NK-92 treated with Interleukin-12 subunit alpha and Interleukin-12 subunit beta, amount 100 ng/mL, for 24 hours (cell line): Measurements from ENCODE around the gene ACAD11.
A peak's percentile ranks its signal among the peaks of the same experiment; 100 is the strongest.
"Not testable (repeated sequence)": the region's sequence is repeated elsewhere in the genome, so short reads cannot be mapped to it uniquely, and the experiment has no call there.

Source experiments
- DNase-seq: peaks from one replicate; lab custom pipeline; 2025; lab: John Stamatoyannopoulos, UW

ACAD11 gene

GRCh38 chr3:132645058-132645457 is 14.6 kb downstream of the ACAD11 start:
- DNase-seq = no peak

DNA sequence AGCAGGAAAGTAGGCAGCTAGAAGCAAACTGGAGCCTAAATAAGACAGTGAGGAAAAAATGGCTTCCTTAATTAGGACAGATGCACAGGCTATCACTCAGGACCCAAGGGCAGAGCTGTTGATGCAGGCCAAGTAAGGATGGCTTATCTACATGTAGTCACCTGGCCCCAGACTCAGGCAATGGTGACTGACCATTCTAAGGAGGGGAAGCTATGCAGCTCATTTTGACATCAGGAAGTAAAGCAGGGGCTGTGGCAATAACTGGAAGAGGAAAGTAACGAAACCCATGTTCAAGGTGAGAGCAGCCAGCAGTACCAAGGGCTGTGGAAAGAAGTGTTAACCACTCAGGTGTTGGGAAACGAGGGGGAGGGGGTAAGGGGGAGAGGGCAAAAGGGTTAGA is 16.2 kb downstream of the ACAD11 start:
- peak; percentile 5 for DNase-seq

DNA sequence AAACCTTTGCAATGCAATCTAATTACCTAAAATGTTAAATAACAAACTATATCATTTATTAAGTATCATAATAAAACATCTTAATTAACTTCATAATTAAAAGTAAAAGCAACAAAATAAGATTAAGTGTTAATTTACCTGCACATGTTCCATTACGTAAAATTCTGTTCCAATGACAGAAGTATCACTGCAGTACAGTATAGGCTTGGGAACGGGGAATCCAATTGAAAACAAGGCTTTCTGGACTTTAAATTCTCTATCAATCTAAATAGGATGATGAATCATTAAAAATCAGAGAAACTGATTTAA is 17.1 kb downstream of the ACAD11 start:
- no peak for DNase-seq

- no peak for DNase-seq
These were observed 17.6 kb downstream of the ACAD11 start for GRCh38 chr3:132641837-132642538.

- not testable (repeated sequence) for DNase-seq
These were observed 18.2 kb downstream of the ACAD11 start for GRCh38 chr3:132641427-132641826.

DNA sequence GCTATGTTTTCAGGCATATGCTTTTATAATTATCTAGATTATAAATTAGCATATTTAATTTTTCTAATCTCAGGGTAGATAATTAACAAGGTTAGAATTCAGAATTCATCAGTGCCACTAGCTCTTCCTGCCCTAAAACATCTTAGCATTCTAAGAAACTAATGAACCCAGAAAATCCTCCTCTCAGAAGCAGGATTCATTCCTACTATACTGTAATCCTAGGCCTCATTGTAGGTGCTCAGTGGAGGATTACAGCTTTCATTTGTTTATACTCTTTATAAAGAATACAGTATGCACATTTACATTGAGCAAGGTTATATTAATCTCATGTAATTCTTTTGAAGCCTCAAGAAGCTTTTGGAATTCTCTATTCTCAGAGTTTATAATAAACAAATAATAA is 20.9 kb downstream of the ACAD11 start:
- no peak for DNase-seq

DNA sequence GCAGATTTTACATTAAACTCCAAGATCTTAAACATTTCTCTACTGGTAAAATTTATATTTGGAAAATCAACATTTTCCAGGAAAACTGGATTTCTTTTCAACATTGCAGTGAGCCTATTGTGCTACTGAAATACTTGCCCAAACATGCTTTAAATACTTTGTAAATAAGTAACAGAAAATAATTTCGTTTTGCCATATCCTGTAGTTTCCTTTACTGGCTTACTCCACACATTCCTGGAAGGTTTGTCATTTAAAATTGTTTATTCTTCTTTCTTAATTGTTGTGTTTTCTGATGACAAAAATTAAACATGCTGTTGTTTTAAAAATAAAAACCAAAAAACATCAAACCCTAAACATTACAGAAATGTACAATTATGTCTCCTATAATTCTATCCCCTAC is 22.0 kb downstream of the ACAD11 start:
- DNase-seq = no peak

- DNase-seq = no peak
These were observed 24.6 kb downstream of the ACAD11 start for GRCh38 chr3:132635052-132635451.

DNA sequence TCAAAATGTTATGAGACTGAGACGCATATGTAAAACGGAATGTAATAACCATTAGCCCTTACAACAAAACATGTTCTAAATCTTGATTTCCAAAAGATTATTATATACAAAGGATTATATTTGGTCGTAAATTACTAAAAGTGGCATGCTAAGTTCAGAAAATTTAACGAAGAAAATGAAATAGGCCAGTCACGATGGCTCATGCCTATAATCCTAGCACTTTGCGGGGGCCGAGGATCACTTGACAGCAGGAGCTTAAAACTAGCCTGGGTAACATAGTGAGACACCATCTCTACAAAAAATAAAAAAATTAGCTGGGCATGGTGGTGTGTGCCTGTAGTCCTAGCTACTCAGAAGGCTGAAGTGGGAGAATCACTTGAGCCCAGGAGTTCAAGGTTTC is 29.0 kb downstream of the ACAD11 start:
- no peak for DNase-seq

DNA sequence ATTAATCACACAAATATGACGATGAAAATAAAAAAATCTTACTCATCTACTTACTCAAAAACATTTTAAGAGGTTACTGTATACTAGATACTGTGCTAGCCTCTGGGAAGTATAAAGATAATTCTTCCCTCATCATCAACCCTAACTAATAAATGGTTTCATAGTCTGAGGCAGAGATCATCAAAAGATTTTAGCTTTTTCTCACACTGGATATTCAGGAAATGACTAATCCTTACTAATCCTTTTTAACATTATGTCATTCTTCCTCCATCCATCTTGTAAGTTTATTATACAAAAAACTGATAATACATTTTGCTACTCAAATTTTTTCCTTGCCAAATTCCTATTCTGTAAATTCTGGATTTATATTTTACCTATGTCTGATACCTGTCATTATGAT is 29.7 kb downstream of the ACAD11 start:
- DNase-seq = no peak

DNA sequence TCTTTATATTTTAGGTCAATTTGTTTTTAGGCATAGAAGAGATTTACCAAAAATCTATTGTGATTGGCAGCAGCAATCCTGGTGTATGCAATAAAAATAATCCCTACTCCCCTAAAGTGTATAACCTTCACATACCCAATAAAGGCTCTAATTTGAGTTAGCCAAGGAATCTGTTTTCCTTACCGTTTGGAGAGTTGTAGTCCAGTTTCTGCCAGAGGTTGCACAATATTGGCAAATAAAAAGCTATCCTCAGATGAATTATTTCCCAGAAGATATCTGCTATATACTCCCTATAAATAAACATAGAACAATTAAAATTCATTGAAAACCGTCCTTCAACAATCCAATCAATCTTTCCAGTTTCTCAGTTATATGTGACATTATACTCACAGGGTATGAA is 31.5 kb downstream of the ACAD11 start:
- no peak for DNase-seq

DNA sequence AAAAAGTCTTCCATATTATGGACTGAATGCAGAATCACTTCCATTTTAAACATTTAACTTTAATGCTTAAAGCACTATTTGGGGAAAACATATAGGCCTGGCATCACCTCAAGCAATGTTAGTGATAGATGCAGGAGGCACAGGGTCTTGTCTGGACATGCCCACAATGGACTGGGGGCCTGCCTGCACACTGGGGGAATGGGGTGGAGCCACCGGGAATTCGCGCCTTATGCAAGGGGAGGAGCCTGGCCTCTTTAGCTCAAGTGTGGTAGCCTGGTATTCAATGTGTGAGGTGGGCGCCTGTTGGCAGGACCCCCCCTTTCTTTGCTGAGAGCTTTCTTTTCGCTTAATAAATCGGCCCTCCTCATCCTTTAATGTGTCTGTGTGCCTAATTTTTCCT is 32.7 kb downstream of the ACAD11 start:
- DNase-seq = no peak

GRCh38 chr3:132625613-132626012 is 34.0 kb downstream of the ACAD11 start:
- no peak for DNase-seq

DNA sequence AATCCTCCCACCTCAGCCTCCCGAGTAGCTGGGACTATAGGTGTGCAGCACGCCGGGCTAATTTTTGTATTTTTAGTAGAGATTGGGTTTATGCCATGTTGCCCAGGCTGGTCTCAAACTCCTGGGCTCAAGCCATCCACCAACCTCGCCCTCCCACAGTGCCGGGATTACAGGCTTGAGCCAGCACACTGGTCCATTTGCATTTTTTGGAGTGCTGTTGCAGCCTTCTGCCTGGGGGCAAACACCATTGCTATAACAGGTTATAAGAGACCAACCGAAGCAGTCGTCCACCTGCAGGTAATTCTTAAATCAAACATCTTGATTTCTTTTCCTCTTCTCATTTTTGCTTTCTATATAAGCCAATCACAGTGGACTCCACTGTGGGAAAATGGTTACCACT is 34.8 kb downstream of the ACAD11 start:
- no peak for DNase-seq

DNA sequence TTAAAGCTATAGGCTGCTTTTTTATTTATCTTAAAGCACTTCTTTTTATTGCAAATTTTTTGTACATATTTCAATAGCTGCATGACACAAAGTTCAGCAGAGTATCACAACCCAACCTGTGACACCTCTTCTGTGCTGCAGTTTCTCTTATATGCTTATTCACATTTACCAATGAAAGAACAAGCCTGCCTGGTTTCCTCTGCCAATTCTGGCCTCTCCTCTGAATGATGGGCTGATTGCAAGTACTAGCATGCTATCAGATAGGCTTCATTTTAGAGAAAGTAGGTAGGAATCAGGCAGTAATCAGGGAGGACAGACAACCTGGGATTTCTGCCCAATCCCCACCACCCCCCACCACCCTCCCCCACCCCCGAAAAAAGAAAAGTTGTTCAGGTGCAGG is 36.0 kb downstream of the ACAD11 start:
- DNase-seq = no peak

DNA sequence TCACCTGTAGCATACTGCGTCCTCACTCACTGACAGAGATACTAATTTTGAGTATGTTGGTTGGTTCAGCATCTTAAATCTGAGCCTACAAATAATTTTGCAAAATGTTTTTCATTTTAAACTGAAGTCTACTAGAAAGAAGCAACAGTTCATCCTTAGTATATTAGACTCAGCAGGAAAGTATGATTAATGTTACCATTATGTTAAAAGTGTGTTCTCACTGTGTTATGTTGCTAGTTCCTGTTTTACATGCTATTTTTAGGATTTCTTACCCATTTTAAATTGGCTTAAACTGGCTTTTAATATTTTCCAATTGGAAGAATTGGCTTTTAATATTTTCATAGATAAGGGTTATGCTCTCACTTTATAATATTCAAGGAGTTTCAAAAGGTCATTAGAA is 36.8 kb downstream of the ACAD11 start:
- no peak for DNase-seq

DNA sequence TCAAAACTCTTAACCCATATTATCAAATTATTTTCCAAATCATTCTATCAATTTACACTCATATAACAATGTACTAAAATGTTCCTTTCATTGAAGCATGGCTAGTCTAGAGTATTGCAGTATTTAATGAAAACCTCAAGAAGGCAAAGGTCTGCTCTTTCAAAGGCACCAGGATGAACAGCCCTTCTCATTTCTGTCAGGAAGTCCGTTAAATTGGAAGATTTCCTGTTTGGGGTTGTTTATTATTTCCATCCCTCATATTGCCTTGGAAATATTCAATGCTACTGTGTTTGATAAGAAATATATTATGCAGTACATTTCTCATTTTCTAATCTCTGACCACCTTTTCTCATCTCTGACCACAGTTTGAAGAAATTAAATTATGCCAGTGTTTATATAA is 37.5 kb downstream of the ACAD11 start:
- no peak for DNase-seq

DNA sequence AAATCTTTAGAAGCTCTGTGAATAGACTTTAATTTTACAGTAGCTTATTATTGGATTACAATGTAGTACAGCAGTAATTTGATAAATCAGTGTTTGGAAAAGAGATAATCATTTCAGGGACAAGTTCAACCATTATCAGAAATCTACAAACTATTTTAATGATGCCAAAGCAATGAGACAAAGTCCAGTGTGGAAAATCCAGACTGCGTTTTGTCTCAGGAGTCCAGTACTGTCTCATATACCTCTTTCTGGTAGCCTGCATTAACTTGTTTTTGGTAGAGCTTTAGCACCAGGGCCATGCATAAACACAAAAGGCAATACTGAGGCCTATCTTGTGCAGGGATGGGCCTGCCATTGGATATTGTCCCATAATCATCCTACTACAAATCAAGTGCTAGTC is 42.8 kb downstream of the ACAD11 start:
- no peak for DNase-seq

DNA sequence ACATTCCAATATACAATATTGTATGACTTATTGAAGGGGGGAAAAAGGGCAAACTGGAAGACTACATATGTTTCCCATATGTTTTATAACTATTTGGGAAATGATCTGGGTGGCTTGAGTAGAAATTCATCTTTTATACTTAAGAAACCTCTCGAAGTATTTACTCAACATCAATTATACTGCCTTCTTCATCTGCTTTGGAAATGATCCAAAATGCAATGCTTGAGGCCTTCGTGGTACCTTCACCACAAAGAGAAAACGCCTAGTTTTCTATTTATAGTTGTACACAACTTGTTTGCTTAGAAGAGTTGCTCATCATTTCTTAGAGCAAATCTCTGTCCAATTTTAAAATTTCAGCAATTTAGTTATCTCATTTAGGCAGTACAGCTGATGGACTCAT is 43.7 kb downstream of the ACAD11 start:
- no peak for DNase-seq

- DNase-seq = not testable (repeated sequence)
These were observed 44.3 kb downstream of the ACAD11 start for GRCh38 chr3:132615301-132615700.

GRCh38 chr3:132606620-132607019 is 53.0 kb downstream of the ACAD11 start:
- not testable (repeated sequence) for DNase-seq

DNA sequence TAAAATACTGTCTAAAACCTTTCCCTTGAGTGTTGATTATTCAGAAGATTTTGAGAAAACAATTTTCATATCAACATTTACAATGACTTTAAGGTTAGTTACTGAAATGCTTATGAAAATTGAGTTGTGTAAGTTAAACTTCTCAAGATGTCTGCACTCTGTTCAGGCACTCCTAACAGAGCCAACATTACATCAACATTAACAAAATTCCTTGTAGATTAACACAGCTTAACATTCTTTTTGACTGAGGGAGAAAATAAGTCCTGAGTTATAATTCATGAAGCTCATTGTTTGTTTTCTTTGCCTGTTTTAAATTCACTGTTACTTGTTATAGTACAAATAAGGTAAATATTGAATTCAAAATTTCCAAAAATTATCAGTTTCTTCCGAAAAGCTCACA is 53.5 kb downstream of the ACAD11 start:
- no peak for DNase-seq

- no peak for DNase-seq
These were observed 54.2 kb downstream of the ACAD11 start for GRCh38 chr3:132605374-132605792.

DNA sequence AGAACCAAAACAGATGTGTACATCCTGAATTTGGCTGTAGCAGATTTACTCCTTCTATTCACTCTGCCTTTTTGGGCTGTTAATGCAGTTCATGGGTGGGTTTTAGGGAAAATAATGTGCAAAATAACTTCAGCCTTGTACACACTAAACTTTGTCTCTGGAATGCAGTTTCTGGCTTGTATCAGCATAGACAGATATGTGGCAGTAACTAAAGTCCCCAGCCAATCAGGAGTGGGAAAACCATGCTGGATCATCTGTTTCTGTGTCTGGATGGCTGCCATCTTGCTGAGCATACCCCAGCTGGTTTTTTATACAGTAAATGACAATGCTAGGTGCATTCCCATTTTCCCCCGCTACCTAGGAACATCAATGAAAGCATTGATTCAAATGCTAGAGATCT is 59.0 kb downstream of the ACAD11 start:
- not testable (repeated sequence) for DNase-seq

GRCh38 chr3:132598181-132598580 is 61.4 kb downstream of the ACAD11 start:
- DNase-seq = no peak
